GM19099 (cell line): ENCODE measurements around the gene SCN5A.

Experiments
- POLR2A ChIP-seq: IDR thresholded peaks from 3 replicates; pipeline ENCODE4 v1.6.1; 2011; ENCODE audit warnings: low read depth; ENCODE audit not compliant: insufficient read length; ENCODE audit errors: extremely low read depth

SCN5A gene

GRCh38 chr3:38580450-38581382, 68.8 kb downstream of the SCN5A start:
- no peak for TF ChIP-seq POLR2A

GRCh38 chr3:38579551-38580449, 69.7 kb downstream of the SCN5A start:
- no peak for TF ChIP-seq POLR2A

GRCh38 chr3:38579141-38579540, 70.3 kb downstream of the SCN5A start:
- no peak for TF ChIP-seq POLR2A

- no peak for TF ChIP-seq POLR2A
Measured at GRCh38 chr3:38578551-38578950, 70.9 kb downstream of the SCN5A start.

- TF ChIP-seq POLR2A: no peak
Measured at GRCh38 chr3:38578081-38578475, 71.4 kb downstream of the SCN5A start.

GRCh38 chr3:38577371-38578080, 72.0 kb downstream of the SCN5A start:
- TF ChIP-seq POLR2A: no peak

GRCh38 chr3:38576526-38577370, 72.7 kb downstream of the SCN5A start:
- TF ChIP-seq POLR2A: no peak

GRCh38 chr3:38576131-38576525, 73.4 kb downstream of the SCN5A start:
- TF ChIP-seq POLR2A: no peak

- TF ChIP-seq POLR2A: no peak
Measured at GRCh38 chr3:38575279-38575843, 74.1 kb downstream of the SCN5A start.

- no peak for TF ChIP-seq POLR2A
Measured at GRCh38 chr3:38574411-38575278, 74.8 kb downstream of the SCN5A start.

GRCh38 chr3:38573556-38573955, 75.9 kb downstream of the SCN5A start:
- TF ChIP-seq POLR2A: no peak

GRCh38 chr3:38573111-38573510, 76.4 kb downstream of the SCN5A start:
- no peak for TF ChIP-seq POLR2A

- TF ChIP-seq POLR2A: no peak
Measured at GRCh38 chr3:38567498-38567897, 82.0 kb downstream of the SCN5A start.
